Left colon (tissue), 2 donors: ENCODE measurements around the gene WASL. TPM values are rescaled to one million over a fixed set of nuclear protein-coding genes. Genes with fewer than 3 reads are reported as not detected.

Source experiments
- ATAC-seq: fragments of 200-7000 bp; cut with Tn5 transposase; one replicate; pipeline ENCODE4 v1.9.1; 2020; ENCODE audit warnings: mild to moderate bottlenecking, moderate library complexity
- DNase-seq, 2 donors: peaks; one replicate each; pipeline ENCODE4 v3.0.0-alpha.2; 2020
- intact Hi-C, 2 donors: fragments of 100-400 bp; cut with DNase I in 1 of 2; cut with micrococcal nuclease in 1 of 2; formaldehyde crosslinking; loops; one replicate each; pipeline versions ENCODE4 v1.11.2 to v1.14.0; 2022; cut with DNase I, micrococcal nuclease
- total RNA-seq, 2 donors: library from RNA; stranded (reverse); fragmentation: NEBNext Ultra II Directional; extraction: Animal tissue kit (Norgen Biotek cat#: 25700); gene quantifications; one replicate each; pipeline ENCODE4 v1.2.1, GENCODE V29; 2021
- donor health status: DM: no; HTN: no; CAD: no.
- donor health status: DM: yes; HTN: yes; CAD: no.

Gene WASL
- total RNA-seq, 2 donors from 2014 or later = 93.3 to 108 TPM

DNA sequence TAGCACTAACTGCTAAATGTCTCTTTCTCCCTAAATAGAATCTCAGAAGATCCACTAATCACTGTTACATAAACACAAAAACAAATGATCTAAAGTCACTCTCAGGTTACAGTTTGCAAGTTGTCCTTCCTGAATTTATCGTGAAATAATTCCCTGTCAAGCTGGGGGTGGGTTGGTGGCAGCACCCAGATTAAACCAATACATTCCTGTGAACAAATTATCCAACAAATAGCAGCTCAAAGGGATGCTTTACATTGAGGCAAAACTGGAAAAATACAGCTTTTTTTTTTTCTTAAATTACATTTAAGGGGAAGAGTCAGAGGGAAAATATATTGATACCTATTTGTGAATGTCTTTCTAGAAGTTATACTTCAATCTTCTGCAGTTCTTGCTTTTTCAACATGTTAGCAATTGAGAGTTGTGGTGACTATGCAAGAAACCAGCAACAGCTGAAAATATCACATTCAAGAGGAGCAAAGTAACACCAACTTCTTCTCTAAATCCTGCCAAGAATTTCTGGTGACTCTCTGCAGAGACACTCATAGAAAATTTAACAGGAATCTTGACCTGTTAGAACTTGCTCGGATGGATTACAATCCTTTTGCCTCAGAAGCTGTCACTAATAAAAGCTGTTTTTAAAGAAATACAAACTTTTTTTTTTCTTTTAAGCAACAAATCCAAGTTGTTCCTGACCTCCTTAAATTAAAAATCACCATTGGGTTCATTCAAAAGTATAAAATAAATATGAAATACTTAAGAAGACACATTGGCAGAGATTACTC is 74.2 kb downstream of the WASL start:
- no peak for DNase-seq
- intact Hi-C loops = no loop called here
- ATAC-seq = no peak

- intact Hi-C loops = no loop called here
- ATAC-seq = no peak
- DNase-seq = no peak
Measured at GRCh38 chr7:123673752-123674398, 74.9 kb downstream of the WASL start.

- DNase-seq (no peak), ATAC-seq (peak; percentile 14)
- intact Hi-C loops = no loop called here
Measured at GRCh38 chr7:123673137-123673732, 75.6 kb downstream of the WASL start.

- ATAC-seq = peak; percentile 23
- intact Hi-C loops = no loop called here
Measured at GRCh38 chr7:123669485-123669884, 79.3 kb downstream of the WASL start.

GRCh38 chr7:123666492-123666891 is 82.3 kb downstream of the WASL start:
- DNase-seq = no peak
- no peak for ATAC-seq
- intact Hi-C loops = no loop called here

More at GRCh38 chr7:123669485-123669884, 79.3 kb downstream of the WASL start:
- no peak for DNase-seq

DNA sequence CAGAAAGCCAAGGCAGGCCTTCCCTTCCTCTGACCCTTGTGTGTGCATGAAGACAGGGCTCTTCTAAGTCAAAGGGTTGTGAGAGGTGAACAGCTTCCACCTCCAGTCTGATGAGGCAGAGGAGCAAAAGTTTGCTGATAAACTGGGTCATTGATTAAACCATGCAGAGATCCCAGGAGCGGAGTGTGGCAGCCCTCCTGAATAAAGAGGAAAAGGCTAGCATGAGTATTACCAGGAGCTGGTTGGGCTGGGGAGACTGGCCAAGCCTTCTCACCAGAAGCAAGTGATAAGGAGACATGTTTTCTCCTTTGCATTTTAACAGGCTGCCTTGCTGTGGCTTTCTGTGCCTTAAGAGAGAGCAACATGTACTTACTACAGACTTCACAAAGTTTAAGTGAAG is 82.9 kb downstream of the WASL start:
- intact Hi-C loops = no loop called here
- DNase-seq (no peak), ATAC-seq (no peak)

DNA sequence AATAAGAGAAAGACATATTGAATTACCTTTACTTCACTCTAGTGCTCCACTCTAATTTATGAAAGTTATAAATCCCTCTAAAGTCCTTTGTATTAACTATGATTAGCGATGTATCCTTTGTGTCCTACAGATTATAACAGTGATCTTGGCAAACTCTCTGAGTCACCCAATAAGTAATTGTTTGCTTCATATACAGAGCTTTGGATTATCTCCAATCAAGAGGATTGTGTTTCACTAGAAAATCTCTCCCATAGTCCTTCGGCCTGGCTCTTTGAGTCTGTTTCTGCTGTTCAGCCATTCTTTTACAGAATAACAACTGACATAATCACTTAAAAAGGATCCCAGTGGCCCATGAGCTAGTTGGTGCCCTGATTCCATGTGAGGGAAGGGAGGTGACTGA is 83.6 kb downstream of the WASL start:
- ATAC-seq = no peak

GRCh38 chr7:123663200-123663599 is 85.6 kb downstream of the WASL start:
- DNase-seq (no peak), ATAC-seq (no peak)
- intact Hi-C loops = no loop called here

More for the DNA sequence above, 83.6 kb downstream of the WASL start:
- intact Hi-C loops = no loop called here
- no peak for DNase-seq

DNA sequence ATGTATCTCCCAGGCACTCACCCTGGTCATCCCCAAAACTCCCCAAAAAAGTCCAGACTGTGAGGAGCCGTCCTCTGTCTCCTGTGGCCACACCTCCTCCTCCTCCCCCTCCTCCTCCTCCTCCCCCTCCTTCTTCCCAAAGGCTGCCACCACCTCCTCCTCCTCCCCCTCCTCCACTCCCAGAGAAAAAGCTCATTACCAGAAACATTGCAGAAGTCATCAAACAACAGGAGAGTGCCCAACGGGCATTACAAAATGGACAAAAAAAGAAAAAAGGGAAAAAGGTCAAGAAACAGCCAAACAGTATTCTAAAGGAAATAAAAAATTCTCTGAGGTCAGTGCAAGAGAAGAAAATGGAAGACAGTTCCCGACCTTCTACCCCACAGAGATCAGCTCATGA is 86.0 kb downstream of the WASL start:
- DNase-seq = no peak
- intact Hi-C loops = no loop called here
- ATAC-seq = no peak

DNA sequence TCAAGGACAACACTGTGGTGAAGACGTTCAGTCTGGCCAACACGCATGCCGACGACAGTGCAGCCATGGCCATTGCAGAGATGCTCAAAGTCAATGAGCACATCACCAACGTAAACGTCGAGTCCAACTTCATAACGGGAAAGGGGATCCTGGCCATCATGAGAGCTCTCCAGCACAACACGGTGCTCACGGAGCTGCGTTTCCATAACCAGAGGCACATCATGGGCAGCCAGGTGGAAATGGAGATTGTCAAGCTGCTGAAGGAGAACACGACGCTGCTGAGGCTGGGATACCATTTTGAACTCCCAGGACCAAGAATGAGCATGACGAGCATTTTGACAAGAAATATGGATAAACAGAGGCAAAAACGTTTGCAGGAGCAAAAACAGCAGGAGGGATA is 86.5 kb downstream of the WASL start:
- intact Hi-C loops = no loop called here
- ATAC-seq (no peak), DNase-seq (no peak)

DNA sequence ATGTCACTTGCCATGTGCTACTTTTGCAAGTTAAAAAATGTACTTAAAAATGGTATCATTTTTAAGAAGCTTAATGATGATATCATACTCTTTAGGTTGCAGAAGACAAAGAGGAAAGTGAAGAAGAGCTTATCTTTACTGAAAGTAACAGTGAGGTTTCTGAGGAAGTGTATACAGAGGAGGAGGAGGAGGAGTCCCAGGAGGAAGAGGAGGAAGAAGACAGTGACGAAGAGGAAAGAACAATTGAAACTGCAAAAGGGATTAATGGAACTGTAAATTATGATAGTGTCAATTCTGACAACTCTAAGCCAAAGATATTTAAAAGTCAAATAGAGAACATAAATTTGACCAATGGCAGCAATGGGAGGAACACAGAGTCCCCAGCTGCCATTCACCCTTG is 87.0 kb downstream of the WASL start:
- intact Hi-C loops = no loop called here
- no peak for ATAC-seq
- DNase-seq = no peak

- no peak for DNase-seq
- no peak for ATAC-seq
- intact Hi-C loops = no loop called here
Measured at GRCh38 chr7:123660514-123661354, 88.1 kb downstream of the WASL start.

DNA sequence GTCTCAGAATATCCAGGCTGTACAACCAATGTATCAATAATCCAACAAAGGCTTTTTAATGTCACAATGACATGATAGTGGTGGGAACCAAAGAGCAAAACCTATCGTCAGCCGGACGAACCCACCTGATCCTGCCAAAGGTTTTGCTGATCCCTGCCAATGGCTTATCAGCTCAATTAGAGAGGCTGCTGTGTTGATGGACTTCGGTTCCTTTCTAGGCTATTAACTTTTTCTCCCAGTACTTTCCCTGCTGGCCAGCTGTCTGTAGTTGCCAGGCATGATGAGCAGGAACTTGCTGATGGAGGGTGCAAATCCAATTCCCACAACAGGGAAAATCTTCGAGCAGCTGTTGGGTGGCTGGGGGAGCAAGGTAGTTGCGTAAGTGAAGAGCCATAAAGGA is 90.8 kb downstream of the WASL start:
- ATAC-seq = no peak
- no peak for DNase-seq
- intact Hi-C loops = no loop called here

GRCh38 chr7:123657304-123657685 is 91.5 kb downstream of the WASL start:
- ATAC-seq (peak; percentile 44), DNase-seq (no peak)
- intact Hi-C loops = no loop called here

GRCh38 chr7:123656544-123657303 is 92.1 kb downstream of the WASL start:
- intact Hi-C loops = no loop called here
- DNase-seq (no peak), ATAC-seq (no peak)

- DNase-seq (no peak), ATAC-seq (no peak)
- intact Hi-C loops = no loop called here
Measured at GRCh38 chr7:123655614-123656013, 93.2 kb downstream of the WASL start, which contains the start of gene LMOD2. LMOD2 (plus strand) TSS chr7:123655866; CDS start chr7:123655964, 98 bp downstream.

GRCh38 chr7:123653162-123653561 is 95.6 kb downstream of the WASL start:
- DNase-seq (no peak), ATAC-seq (no peak)
- intact Hi-C loops = no loop called here

- no peak for ATAC-seq
- intact Hi-C loops = no loop called here
- DNase-seq = no peak
Measured at GRCh38 chr7:123652406-123652805, 96.4 kb downstream of the WASL start.

DNA sequence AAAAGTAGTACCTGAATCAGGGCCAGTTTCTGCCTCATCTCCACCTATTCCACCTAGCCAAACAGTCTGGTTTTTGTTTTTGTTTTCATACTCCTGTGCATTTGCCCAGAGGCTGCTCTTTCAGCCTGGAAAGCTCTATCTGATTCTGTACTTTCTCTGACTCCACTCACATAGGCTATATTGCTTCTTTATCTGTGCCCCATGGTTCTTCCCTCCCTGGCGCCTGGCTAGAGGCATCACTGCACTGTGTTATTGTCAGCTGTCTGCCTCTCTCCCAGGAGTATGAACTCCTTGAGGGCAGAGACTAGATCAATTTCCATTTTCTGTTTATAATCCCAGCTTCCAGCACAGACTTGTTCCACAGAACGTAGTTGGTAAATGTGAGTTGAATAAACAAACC is 98.2 kb downstream of the WASL start:
- DNase-seq = no peak
- ATAC-seq = no peak
- intact Hi-C loops = no loop called here
